Measurements from ENCODE around the gene LCE5A. TPM values are rescaled to one million over a fixed set of nuclear protein-coding genes. Genes with fewer than 3 reads are reported as not detected.

Gene LCE5A
- total RNA-seq, result 1 to 10 TPM in 1 of 4 donors, not detected in 3; 1.2 TPM

DNA sequence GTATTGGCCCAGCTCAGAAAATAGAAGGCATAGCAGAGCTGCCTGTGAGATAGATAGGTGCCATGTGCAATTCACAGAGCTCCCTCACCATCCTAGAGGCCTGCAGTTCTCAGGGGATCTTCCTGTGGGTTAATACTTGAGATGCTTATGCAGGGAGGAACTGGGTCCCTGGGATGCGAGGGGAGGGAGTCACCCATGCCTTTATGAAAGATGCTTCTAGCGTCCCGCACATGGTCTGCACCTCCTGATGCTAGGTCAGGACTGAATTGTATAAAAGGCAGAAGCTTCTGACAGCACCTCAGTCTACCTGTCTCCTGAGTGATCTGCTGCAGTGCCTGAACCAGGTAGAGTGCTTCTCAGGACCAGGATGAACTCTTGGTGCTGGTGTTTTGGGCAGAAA, at the start of gene LCE5A:
Gene LCE5A (plus strand): TSS at position 301 of the 400 bp plus-strand sequence. CDS start 732 bp downstream, outside the sequence.
- intact Hi-C loops (cut with DNase I), result no loop called here
- Histone ChIP-seq H3K36me3 (no peaks in the 10 kb centered on the region), H3K4me1 (peaks cover 6 to 43% (median 8%) of the 10 kb centered on the region in 3 donors), H3K27me3 (peaks cover 0 to 59% (median 4%) of the 10 kb centered on the region in 4 donors), H3K4me3 (no peak within 1 kb of the TSS), H3K9me3 (no peaks in the 10 kb centered on the region), H3K27ac (no peak within 1 kb of the TSS)
- TF ChIP-seq POLR2A (IDR thresholded peaks at IDR 0.05), result no peak
- TF ChIP-seq, protein P1, sequence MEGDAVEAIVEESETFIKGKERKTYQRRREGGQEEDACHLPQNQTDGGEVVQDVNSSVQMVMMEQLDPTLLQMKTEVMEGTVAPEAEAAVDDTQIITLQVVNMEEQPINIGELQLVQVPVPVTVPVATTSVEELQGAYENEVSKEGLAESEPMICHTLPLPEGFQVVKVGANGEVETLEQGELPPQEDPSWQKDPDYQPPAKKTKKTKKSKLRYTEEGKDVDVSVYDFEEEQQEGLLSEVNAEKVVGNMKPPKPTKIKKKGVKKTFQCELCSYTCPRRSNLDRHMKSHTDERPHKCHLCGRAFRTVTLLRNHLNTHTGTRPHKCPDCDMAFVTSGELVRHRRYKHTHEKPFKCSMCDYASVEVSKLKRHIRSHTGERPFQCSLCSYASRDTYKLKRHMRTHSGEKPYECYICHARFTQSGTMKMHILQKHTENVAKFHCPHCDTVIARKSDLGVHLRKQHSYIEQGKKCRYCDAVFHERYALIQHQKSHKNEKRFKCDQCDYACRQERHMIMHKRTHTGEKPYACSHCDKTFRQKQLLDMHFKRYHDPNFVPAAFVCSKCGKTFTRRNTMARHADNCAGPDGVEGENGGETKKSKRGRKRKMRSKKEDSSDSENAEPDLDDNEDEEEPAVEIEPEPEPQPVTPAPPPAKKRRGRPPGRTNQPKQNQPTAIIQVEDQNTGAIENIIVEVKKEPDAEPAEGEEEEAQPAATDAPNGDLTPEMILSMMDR (IDR thresholded peaks at IDR 0.05), result no peak
- WGBS, 2 donors, result 73% methylated on average over 3 of the region's 3 CpGs; no CpG with 5 or more reads in 1 of the 2 donors
- DNase-seq, result no peak

DNA sequence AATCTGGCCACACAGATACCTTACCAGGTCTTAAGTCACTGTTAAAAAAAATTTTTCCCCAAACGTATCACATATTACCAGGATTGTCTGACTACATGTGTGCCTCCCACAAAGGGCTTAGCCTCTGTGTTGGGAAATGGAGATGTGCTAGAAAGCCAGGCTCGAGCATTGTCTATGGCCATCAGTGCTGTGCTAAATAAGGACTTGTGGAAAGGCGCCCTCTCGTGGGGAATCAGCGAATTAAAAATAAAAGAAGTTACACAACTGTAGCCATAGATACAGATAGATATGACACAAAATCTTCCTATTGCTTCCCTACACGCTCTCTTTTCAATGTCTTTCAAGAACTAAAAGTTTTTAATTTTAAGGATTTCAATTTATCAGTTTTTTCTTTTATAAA, 49.1 kb upstream of the LCE5A start:
- intact Hi-C loops (cut with DNase I), result no loop called here

DNA sequence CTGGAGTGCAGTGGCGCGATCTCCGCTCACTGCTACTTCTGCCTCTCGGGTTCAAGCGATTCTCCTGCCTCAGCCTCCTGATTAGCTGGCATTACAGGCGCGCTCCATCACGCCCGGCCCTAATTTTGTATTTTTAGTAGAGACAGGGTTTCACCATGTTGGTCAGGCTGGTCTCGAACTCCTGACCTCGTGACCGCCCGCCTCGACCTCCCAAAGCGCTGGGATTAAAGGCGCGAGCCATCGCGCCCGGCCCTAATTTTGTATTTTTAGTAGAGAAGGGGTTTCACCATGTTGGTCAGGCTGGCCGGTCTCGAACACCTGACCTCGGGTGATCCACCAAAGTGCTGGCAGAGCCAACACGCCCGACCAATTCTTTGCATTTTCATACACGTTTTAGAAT, 48.0 kb upstream of the LCE5A start:
- intact Hi-C loops (cut with DNase I), result no loop called here
- DNase-seq, result no peak
- no peak overlapping the region for H3K4me3 ChIP-seq
- H3K36me3 ChIP-seq, result no peaks in the 10 kb centered on the region
- no peaks in the 10 kb centered on the region for H3K27me3 ChIP-seq
- TF ChIP-seq POLR2A (IDR thresholded peaks at IDR 0.05), result no peak
- TF ChIP-seq, protein P1 (IDR thresholded peaks at IDR 0.05), result no peak
- no peak overlapping the region for H3K27ac ChIP-seq
- H3K9me3 ChIP-seq, result peaks cover 0 to 3% (median 0%) of the 10 kb centered on the region in 3 donors
- H3K4me1 ChIP-seq, result peaks cover 0 to 19% (median 4%) of the 10 kb centered on the region in 3 donors
- 86 to 92% methylated on average over 16 to 25 of the region's 26 CpGs for WGBS, 2 donors

More for the DNA sequence above, 49.1 kb upstream of the LCE5A start:
- TF ChIP-seq, protein P1 (IDR thresholded peaks at IDR 0.05), result peak in 5 of 6 experiments; percentile 48 to 74 (median 64)
- no peak for TF ChIP-seq POLR2A (IDR thresholded peaks at IDR 0.05)
- peaks cover 0 to 3% (median 0%) of the 10 kb centered on the region in 3 donors for H3K9me3 ChIP-seq
- H3K4me3 ChIP-seq, result no peak overlapping the region
- 5 to 8% methylated on average over 6 of the region's 6 CpGs for WGBS, 2 donors
- H3K4me1 ChIP-seq, result peaks cover 0 to 22% (median 4%) of the 10 kb centered on the region in 3 donors
- no peak for DNase-seq
- H3K27me3 ChIP-seq, result no peaks in the 10 kb centered on the region
- no peak overlapping the region for H3K27ac ChIP-seq
- no peaks in the 10 kb centered on the region for H3K36me3 ChIP-seq

DNA sequence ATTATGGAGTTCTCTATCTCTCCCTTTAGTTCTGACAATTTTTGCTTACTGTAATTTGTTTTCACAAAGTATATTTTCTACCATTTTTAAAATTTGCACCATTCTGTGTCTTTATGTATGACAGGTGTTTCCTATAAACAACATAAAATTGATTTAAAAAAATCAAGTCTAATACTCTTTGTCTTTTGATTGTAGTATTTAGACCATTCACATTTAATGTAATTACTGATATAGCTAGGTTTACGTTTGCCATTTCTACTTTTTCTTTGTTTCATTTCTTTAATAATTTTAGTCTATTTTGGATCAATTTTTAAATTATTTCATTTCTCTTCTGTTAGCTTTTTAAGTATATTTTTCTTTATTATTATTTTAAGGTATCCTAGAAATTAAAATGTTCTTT, 44.4 kb upstream of the LCE5A start:
- Histone ChIP-seq H3K27me3 (peaks cover 0 to 7% (median 0%) of the 10 kb centered on the region in 4 donors), H3K4me1 (no peaks in the 10 kb centered on the region), H3K27ac (no peak overlapping the region), H3K4me3 (no peak overlapping the region), H3K36me3 (no peaks in the 10 kb centered on the region), H3K9me3 (peaks cover 0 to 3% (median 0%) of the 10 kb centered on the region in 3 donors)
- TF ChIP-seq, protein P1 (IDR thresholded peaks at IDR 0.05), result no peak
- TF ChIP-seq POLR2A (IDR thresholded peaks at IDR 0.05), result no peak
- no peak for DNase-seq
- WGBS, 2 donors, result 83 to 86% methylated on average over 1 of the region's 1 CpG
- intact Hi-C loops (cut with DNase I), result no loop called here

DNA sequence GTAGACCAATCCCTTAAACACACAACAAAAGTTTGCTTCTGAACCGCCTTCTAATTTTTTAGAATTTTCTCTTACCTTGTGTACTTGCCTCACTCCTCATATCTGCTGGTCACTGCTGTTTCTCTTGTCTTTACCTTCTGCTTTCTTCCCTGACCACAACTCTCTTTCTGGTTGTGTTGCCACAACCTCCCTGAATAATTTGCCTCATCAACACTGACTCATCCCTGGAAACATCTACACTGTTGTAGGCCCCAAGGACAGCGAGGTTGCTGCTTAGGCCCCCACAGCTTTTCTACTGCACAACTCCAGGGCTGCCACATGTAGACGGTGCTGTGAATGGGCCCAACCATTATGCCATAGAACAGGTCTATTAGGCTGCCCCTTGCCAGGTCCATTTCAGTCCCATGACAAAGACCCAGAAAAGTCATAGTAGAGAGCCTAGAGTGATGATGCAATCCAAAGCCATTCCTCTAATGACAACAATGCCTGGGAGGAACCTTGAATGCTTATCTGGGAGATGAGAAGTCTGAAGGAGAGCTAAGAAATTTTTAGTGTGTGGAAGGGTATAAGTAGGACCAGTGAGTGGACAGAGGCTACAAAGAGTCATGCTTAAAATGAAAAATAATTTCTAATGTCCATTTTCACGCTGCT, 36.6 kb upstream of the LCE5A start:
- intact Hi-C loops (cut with DNase I), result no loop called here
- Histone ChIP-seq H3K9me3 (peaks cover 0 to 21% (median 10%) of the 10 kb centered on the region in 3 donors), H3K4me3 (no peak overlapping the region), H3K4me1 (no peaks in the 10 kb centered on the region), H3K36me3 (no peaks in the 10 kb centered on the region), H3K27me3 (peaks cover 0 to 7% (median 0%) of the 10 kb centered on the region in 4 donors), H3K27ac (no peak overlapping the region)
- DNase-seq, result no peak
- 63 to 68% methylated on average over 3 to 4 of the region's 4 CpGs for WGBS, 2 donors
- TF ChIP-seq, protein P1 (IDR thresholded peaks at IDR 0.05), result no peak
- no peak for TF ChIP-seq POLR2A (IDR thresholded peaks at IDR 0.05)

All from esophagus squamous epithelium (tissue), 5 donors.